ENCODE results near the gene USH2A. TPM values are rescaled to one million over a fixed set of nuclear protein-coding genes. Genes with fewer than 3 reads are reported as not detected.
"Not testable (repeated sequence)": the region's sequence is repeated elsewhere in the genome, so short reads cannot be mapped to it uniquely, and the experiment has no call there.

The USH2A gene
- total RNA-seq, 1 experiment from 2014 or later: 0.80 TPM

DNA sequence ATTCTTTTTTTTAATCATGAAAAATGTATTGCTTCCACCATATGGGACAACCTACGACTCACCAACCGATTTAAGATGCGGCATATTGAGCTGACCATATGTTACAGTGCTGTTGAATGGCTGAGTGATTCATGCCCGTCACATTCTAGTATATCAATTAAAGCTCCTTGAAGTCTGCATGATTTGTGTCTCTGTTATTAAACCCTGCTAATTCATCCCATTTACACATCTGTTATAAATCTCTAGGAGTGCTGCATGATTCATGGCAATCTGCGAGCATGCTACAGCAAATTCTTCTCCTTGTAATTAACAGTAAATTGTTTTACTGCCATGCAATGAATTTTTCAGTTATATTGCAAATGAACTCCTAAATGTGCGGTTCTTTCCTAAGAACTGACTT, 239.8 kb downstream of the USH2A start:
- no peaks in the 10 kb centered on the region for H3K27me3 ChIP-seq (ENCODE audit: control insufficient read depth, insufficient read depth, low read length)
- DNase-seq: no peak
- no peak overlapping the region for H3K4me3 ChIP-seq (ENCODE audit: insufficient read depth, low read depth, low read length)
- no peaks in the 10 kb centered on the region for H3K36me3 ChIP-seq (replicated peaks; ENCODE audit: control insufficient read depth, insufficient read depth, low read length)

DNA sequence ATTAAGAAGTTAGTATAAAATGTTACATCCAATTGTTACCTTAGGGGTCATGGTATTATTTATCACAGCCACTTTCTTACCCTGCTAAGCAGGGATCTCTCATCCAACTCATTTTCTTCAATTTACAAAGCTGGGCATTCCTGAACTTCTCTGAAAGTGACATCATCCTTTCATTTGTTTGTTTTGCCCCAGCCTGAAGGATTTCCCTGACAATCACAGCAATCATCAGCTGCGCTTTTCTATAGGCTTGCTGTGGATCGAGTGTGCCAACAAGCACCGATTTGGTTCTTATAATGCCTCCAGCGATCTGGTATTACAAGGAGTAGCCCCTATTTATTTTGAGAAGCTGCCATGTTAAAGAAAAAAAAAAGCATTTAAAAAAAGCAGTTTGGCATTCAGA, 240.2 kb downstream of the USH2A start:
- no peaks in the 10 kb centered on the region for H3K36me3 ChIP-seq (replicated peaks; ENCODE audit: control insufficient read depth, insufficient read depth, low read length)
- no peaks in the 10 kb centered on the region for H3K27me3 ChIP-seq (ENCODE audit: control insufficient read depth, insufficient read depth, low read length)
- DNase-seq: peak; percentile 0
- H3K4me3 ChIP-seq (ENCODE audit: insufficient read depth, low read depth, low read length): no peak overlapping the region

DNA sequence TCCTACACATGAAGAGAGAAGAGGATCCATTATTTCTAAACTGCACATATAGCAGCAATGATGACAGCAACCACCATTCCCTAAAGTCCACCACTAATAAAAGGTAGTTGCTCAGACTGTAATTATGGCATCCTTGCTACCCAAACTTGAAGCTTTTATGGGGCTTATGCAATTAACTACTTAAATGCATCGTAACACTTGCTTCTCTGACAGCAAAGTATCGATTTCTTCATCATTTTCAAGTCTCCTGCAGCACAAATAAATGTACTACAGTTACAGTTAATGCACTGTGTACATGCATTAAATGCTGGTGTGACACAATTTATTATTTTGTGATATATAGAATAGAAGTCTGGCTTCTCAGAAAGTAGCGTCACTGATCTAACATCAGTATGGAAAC, 241.7 kb downstream of the USH2A start:
- H3K36me3 ChIP-seq (replicated peaks; ENCODE audit: control insufficient read depth, insufficient read depth, low read length): no peaks in the 10 kb centered on the region
- H3K4me3 ChIP-seq (ENCODE audit: insufficient read depth, low read depth, low read length): no peak overlapping the region
- DNase-seq: no peak
- H3K27me3 ChIP-seq (ENCODE audit: control insufficient read depth, insufficient read depth, low read length): no peaks in the 10 kb centered on the region

DNA sequence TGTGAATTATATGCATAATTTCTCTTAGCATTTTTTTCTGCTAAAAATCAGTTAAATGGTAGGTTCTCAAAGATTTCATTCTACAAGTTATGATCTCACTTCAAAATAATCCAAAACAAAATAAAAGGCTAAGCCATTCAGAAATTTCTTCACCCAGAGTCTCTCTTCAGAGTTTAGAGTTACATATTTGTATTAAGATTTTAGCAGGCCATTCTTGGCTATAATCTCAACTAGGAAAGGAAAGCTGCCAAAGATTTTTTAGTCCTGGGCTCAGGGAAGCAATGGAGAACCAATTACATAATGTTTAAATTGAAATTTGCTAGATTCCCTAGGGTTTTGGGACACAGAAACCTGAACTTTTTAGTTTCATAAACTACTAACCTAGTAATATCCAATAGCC, 245.0 kb downstream of the USH2A start:
- no peaks in the 10 kb centered on the region for H3K27me3 ChIP-seq (ENCODE audit: control insufficient read depth, insufficient read depth, low read length)
- no peaks in the 10 kb centered on the region for H3K36me3 ChIP-seq (replicated peaks; ENCODE audit: control insufficient read depth, insufficient read depth, low read length)
- no peak overlapping the region for H3K4me3 ChIP-seq (ENCODE audit: insufficient read depth, low read depth, low read length)
- no peak for DNase-seq

DNA sequence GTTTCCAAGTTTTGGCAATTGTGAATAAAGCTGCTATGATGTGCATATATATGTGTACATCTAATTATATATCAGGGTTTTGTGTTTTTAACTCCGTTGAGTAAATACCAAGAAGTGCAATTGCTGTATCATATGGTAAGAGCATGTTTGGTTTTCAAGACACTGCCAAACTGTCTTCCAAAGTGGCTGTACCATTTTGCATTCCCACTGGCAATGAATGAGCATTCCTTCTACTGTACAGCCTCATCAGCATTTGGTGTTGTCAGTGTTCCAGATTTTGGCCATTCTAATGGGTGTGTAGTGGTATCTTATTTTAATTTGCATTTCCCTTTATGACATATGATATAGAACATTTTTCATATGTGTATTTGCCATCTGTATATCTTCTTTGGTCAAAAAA, 246.3 kb downstream of the USH2A start:
- DNase-seq: no peak
- no peaks in the 10 kb centered on the region for H3K27me3 ChIP-seq (ENCODE audit: control insufficient read depth, insufficient read depth, low read length)

DNA sequence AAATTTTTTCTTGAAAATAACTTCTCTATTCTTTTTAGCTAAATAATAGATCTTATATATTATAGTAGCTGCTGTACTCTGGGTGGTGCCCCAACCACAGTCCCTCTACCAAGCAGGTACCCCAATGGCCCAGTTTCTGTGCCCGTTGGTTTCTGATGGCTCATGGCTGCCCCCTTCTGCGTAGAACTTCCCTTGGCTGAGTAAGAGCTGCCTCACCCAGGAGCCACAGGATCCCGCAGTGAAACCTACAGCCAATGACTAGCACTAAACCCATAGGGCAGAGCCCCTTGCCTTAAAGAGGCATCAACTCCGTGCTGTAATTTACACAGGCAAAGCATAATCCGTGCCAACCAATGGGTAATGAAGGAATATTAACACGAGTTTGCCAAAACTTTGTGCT, 247.5 kb downstream of the USH2A start:
- Histone ChIP-seq H3K36me3 (replicated peaks; ENCODE audit: control insufficient read depth, insufficient read depth, low read length) (no peaks in the 10 kb centered on the region), H3K4me3 (ENCODE audit: insufficient read depth, low read depth, low read length) (no peak overlapping the region), H3K27me3 (ENCODE audit: control insufficient read depth, insufficient read depth, low read length) (no peaks in the 10 kb centered on the region)
- DNase-seq: peak; percentile 5

More for the DNA sequence above, 246.3 kb downstream of the USH2A start:
- Histone ChIP-seq H3K4me3 (ENCODE audit: insufficient read depth, low read depth, low read length) (no peak overlapping the region), H3K36me3 (replicated peaks; ENCODE audit: control insufficient read depth, insufficient read depth, low read length) (no peaks in the 10 kb centered on the region)

DNA sequence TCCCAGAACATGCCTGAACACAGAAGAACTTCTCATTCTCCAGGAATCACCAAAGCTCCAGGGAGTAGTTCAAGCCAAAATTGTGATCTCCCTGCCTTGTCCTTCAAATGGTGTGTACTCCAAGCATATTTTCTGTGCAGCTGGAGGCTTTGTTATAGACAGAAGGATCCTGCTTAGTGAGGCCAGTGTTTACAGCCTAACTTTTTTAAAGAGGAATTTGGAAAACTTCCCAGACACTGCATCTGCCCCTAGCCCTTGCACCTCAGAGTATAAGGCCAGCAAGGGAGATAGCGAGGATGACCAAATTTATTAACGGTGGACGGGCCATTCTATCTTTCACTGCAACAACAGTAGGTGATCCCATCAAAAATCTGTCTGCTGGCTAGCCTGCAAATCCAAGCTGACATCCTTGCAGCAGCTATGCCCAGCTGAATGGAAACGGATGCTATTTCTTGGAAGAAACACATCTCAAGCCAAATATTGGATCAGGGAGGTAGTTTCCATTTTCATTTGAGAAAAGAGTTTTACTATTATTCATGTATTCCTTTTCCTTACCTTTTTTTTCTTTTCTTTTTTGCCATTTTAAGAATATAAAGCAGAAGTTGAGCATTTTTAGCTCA, 249.8 kb downstream of the USH2A start:
- Histone ChIP-seq H3K4me3 (ENCODE audit: insufficient read depth, low read depth, low read length) (no peak overlapping the region), H3K27me3 (ENCODE audit: control insufficient read depth, insufficient read depth, low read length) (no peaks in the 10 kb centered on the region), H3K36me3 (replicated peaks; ENCODE audit: control insufficient read depth, insufficient read depth, low read length) (no peaks in the 10 kb centered on the region)
- DNase-seq: no peak

DNA sequence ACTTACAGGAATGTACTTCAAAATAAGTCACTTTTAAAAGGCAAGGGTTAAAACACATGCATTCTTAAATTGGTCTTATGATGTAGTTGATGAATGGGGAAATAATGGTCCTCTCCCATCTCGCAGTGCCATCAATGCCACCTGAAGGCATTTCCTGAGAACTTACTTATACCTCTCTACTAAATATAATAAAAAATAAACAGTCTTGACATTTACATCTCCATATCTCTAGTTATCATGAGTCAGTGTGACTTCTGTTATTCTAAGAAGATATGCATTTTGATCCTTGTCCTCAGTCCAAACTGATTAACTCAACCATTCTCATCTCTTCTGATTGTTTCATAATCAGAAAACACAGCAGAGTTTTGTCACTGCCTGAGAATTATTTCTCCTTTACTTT, 253.9 kb downstream of the USH2A start:
- Histone ChIP-seq H3K36me3 (replicated peaks; ENCODE audit: control insufficient read depth, insufficient read depth, low read length) (no peaks in the 10 kb centered on the region), H3K27me3 (ENCODE audit: control insufficient read depth, insufficient read depth, low read length) (no peaks in the 10 kb centered on the region)
- no peak for DNase-seq

DNA sequence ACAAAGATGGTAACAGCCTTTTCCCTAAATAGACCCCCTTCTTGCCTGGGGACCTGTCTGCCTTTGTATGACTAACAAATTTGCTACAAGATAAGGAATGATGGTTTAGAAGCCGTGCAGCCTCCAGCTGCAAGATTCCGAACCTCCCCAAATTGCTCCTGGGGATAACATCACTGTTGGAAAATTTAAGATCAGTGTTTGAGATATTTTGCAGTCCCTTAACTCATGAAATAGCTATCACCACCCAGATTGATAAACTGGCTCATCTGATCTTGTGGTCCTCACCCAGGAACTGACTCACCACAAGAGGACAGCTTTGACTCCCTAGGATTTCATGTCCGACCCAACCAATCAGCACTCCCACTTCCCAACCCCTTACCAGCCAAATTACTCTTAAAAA, 254.7 kb downstream of the USH2A start:
- DNase-seq: no peak
- Histone ChIP-seq H3K36me3 (replicated peaks; ENCODE audit: control insufficient read depth, insufficient read depth, low read length) (no peaks in the 10 kb centered on the region), H3K27me3 (ENCODE audit: control insufficient read depth, insufficient read depth, low read length) (no peaks in the 10 kb centered on the region), H3K4me3 (ENCODE audit: insufficient read depth, low read depth, low read length) (no peak overlapping the region)

More for the DNA sequence above, 253.9 kb downstream of the USH2A start:
- no peak overlapping the region for H3K4me3 ChIP-seq (ENCODE audit: insufficient read depth, low read depth, low read length)

DNA sequence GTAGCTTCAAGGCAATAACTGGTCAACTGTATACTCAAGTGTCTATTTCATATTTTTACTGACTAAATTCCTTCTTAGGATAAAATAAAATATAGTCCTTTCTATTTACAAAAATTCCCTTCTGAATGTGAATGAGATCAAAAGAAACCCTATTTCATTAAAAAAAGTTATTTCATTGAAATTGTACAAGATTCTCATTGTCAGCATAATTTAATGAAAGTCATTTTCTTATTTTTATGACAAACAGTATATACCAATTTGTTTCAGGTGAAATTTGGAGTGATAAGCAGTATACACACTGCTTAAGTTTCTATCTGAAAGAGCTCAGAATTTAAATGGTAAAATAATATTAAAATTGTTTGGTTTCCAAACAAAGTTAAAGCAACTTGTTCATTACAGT, 269.2 kb downstream of the USH2A start:
- no peak for DNase-seq
- H3K36me3 ChIP-seq (replicated peaks; ENCODE audit: control insufficient read depth, insufficient read depth, low read length): no peaks in the 10 kb centered on the region; the same call in 1 of the 2 replicates
- no peak overlapping the region for H3K4me3 ChIP-seq (ENCODE audit: insufficient read depth, low read depth, low read length)
- no peaks in the 10 kb centered on the region for H3K27me3 ChIP-seq (ENCODE audit: control insufficient read depth, insufficient read depth, low read length)

DNA sequence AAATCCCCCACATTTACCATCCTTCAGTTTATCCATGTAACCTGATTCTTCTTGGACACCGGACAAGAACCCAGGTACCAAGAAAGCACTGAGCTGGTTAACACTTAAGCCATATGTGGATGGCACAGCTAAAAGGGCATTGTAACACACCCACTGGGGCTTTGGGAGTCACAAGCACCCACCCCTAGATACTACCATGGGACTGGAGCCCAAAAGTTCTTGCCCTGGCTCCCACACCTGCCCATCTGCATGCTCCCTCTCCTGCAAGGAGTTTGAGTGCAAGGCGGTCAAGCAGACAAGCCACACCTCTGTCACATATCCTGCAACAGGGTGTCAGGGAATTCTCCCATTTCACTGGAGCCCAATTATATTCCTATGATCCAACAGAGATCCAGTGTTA, 270.1 kb downstream of the USH2A start:
- Histone ChIP-seq H3K4me3 (ENCODE audit: insufficient read depth, low read depth, low read length) (no peak overlapping the region), H3K27me3 (ENCODE audit: control insufficient read depth, insufficient read depth, low read length) (no peaks in the 10 kb centered on the region), H3K36me3 (replicated peaks; ENCODE audit: control insufficient read depth, insufficient read depth, low read length) (no peaks in the 10 kb centered on the region; the same call in 1 of the 2 replicates)
- DNase-seq: no peak

DNA sequence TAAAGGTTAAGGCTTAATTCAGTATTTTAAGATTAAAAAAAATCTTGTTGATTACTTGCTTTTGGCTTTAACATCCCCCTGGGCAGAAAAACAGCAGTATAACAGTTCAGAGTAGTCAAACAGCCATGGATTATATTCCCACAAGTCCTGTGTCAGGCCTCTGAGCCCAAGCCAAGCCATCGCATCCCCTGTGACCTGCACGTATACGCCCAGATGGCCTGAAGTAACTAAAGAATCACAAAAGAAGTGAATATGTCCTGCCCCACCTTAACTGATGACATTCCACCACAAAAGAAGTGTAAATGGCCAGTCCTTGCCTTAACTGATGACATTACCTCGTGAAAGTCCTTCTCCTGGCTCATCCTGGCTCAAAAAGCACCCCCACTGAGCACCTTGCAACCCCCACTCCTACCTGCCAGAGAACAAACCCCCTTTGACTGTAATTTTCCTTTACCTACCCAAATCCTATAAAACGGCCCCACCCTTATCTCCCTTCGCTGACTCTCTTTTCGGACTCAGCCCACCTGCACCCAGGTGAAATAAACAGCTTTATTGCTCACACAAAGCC, 277.7 kb downstream of the USH2A start:
- H3K36me3 ChIP-seq (replicated peaks; ENCODE audit: control insufficient read depth, insufficient read depth, low read length); H3K27me3 ChIP-seq (ENCODE audit: control insufficient read depth, insufficient read depth, low read length); H3K4me3 ChIP-seq (ENCODE audit: insufficient read depth, low read depth, low read length); DNase-seq: not testable (repeated sequence)

DNA sequence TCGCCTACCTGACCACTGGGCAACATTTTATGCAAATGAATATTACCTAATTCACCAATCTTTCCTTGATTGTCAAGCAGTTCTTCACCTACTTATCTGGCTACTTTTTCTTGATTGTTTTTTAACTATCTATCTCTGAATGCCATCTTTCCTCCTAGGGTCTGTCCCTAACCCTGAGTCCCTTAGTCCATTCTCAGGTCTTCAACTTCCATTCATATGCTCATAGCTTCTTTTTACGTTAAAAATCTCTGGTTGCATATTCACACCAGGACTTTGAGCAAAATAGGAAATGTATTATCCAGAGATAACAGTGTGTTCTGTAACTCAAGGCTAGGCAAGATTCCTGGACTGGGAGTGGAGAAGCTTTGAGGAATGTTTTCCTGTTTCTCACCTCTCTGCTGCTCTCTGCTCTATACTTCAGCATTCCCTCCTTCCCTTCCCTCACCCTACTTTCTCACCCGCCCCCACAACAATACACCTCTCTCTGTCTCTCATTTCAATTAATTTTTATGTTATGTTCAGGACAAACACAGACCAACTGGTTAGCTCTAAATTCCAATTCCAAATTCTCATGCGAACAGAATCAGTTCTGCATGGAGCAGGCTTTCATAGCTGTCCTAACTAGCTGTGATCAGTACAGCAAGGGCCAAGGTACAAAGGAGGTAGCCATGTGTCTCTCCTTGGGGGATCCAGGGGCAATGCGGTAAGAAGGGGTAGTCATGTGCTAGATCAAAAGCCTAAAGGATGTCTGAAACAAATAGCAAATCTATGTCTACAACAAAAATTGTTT, 278.4 kb downstream of the USH2A start:
- no peaks in the 10 kb centered on the region for H3K27me3 ChIP-seq (ENCODE audit: control insufficient read depth, insufficient read depth, low read length)
- no peak overlapping the region for H3K4me3 ChIP-seq (ENCODE audit: insufficient read depth, low read depth, low read length)
- no peaks in the 10 kb centered on the region for H3K36me3 ChIP-seq (replicated peaks; ENCODE audit: control insufficient read depth, insufficient read depth, low read length)
- DNase-seq: no peak

DNA sequence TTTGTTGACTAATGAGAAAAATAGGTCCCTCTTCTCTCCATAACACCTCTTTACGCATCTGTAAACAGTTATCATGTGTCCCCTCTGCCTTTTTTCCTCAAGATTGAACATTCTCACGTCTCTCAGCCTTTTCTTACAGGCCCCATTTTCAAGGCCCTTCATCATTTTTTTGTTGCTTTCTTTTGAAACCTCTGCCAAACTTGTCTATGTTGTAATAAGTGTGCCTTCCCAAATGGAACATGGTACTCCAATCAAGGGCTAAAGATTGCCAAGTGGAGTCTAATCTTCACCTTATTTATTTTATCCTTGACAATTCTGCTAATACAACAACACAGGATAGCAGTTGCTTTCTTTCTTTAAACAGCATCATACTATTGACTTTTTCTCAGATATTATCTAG, 280.3 kb downstream of the USH2A start:
- DNase-seq: no peak
- Histone ChIP-seq H3K36me3 (replicated peaks; ENCODE audit: control insufficient read depth, insufficient read depth, low read length) (no peaks in the 10 kb centered on the region), H3K27me3 (ENCODE audit: control insufficient read depth, insufficient read depth, low read length) (no peaks in the 10 kb centered on the region), H3K4me3 (ENCODE audit: insufficient read depth, low read depth, low read length) (no peak overlapping the region)
